SW 1271 (cell line): ENCODE results near the gene TMEM74B.
"Not testable (repeated sequence)": the region's sequence is repeated elsewhere in the genome, so short reads cannot be mapped to it uniquely, and the experiment has no call there.

Experiments
- DNase-seq, 2 experiments: peaks; one replicate each; lab custom pipeline; 2025; lab: John Stamatoyannopoulos, UW

TMEM74B gene

GRCh38 chr20:1184638-1185315, at the start of gene TMEM74B:
TSS of gene TMEM74B (minus strand) at chr20:1184981. CDS start at chr20:1183801, 1,180 bp downstream.
- no peak for DNase-seq

GRCh38 chr20:1232286-1233111, 47.7 kb upstream of the TMEM74B start:
- no peak for DNase-seq

GRCh38 chr20:1229541-1229940, 44.8 kb upstream of the TMEM74B start:
- no peak for DNase-seq

- peak in 1 of 2 experiments; percentile 43 for DNase-seq
Measured at GRCh38 chr20:1225783-1226654, 41.2 kb upstream of the TMEM74B start, which contains the start of gene RAD21L1. TSS of gene RAD21L1 (plus strand) at chr20:1226044. CDS start at chr20:1228454, 2,410 bp downstream.

GRCh38 chr20:1225263-1225782, 40.5 kb upstream of the TMEM74B start:
- peak; percentile 70 to 85 for DNase-seq

GRCh38 chr20:1224205-1224890, 39.6 kb upstream of the TMEM74B start:
- no peak for DNase-seq

GRCh38 chr20:1222750-1223149, 38.0 kb upstream of the TMEM74B start:
- DNase-seq: not testable (repeated sequence)

- not testable (repeated sequence) for DNase-seq
Measured at GRCh38 chr20:1216527-1217427, 32.0 kb upstream of the TMEM74B start.

- no peak for DNase-seq
Measured at GRCh38 chr20:1215386-1216170, 30.8 kb upstream of the TMEM74B start.

GRCh38 chr20:1214838-1215261, 30.1 kb upstream of the TMEM74B start:
- DNase-seq: no peak

GRCh38 chr20:1212607-1213396, 28.0 kb upstream of the TMEM74B start:
- peak; percentile 41 to 79 for DNase-seq

GRCh38 chr20:1212023-1212422, 27.2 kb upstream of the TMEM74B start:
- DNase-seq: no peak

GRCh38 chr20:1210501-1210900, 25.7 kb upstream of the TMEM74B start:
- DNase-seq: no peak

- peak in 1 of 2 experiments; percentile 27 for DNase-seq
Measured at GRCh38 chr20:1209447-1210387, 24.9 kb upstream of the TMEM74B start.

GRCh38 chr20:1207293-1207878, 22.6 kb upstream of the TMEM74B start:
- DNase-seq: no peak

- DNase-seq: no peak
Measured at GRCh38 chr20:1206366-1207148, 21.8 kb upstream of the TMEM74B start.
